AG08396 (cell line): Measurements from ENCODE around the gene BIRC2.

Experiments used
- DNase-seq: peaks from one replicate; pipeline ENCODE4 v3.0.0; 2012; ENCODE audit warnings: low spot score, mixed read lengths

BIRC2 gene

GRCh38 chr11:102375720-102376399 is 28.8 kb downstream of the BIRC2 start:
- DNase-seq: no peak

GRCh38 chr11:102377891-102378290 is 30.9 kb downstream of the BIRC2 start:
- DNase-seq: no peak

- no peak for DNase-seq
These were observed 31.8 kb downstream of the BIRC2 start for GRCh38 chr11:102378818-102379217.

- DNase-seq: no peak
These were observed 35.4 kb downstream of the BIRC2 start for GRCh38 chr11:102382384-102382783.

DNA sequence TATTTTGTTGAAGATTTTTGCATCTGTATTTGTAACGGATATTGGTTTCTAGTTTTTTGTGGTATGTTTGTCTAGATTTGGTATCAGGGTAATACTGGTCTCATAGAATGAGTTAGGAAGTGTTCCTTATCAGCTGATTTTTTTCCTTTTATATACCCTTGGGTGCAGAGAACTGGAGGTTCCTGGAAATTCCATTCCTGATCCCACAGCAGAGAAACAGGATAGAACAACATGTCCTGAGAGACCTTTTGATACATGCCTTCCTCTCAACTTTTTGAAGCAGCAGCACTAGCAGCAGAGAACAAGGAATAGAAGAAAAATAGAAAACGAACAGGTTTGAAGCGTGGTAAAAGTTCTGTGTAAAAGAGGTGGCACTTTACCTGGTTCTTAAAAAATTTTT is 36.8 kb downstream of the BIRC2 start:
- DNase-seq: no peak

- no peak for DNase-seq
These were observed 37.5 kb downstream of the BIRC2 start for GRCh38 chr11:102384419-102385079.

DNA sequence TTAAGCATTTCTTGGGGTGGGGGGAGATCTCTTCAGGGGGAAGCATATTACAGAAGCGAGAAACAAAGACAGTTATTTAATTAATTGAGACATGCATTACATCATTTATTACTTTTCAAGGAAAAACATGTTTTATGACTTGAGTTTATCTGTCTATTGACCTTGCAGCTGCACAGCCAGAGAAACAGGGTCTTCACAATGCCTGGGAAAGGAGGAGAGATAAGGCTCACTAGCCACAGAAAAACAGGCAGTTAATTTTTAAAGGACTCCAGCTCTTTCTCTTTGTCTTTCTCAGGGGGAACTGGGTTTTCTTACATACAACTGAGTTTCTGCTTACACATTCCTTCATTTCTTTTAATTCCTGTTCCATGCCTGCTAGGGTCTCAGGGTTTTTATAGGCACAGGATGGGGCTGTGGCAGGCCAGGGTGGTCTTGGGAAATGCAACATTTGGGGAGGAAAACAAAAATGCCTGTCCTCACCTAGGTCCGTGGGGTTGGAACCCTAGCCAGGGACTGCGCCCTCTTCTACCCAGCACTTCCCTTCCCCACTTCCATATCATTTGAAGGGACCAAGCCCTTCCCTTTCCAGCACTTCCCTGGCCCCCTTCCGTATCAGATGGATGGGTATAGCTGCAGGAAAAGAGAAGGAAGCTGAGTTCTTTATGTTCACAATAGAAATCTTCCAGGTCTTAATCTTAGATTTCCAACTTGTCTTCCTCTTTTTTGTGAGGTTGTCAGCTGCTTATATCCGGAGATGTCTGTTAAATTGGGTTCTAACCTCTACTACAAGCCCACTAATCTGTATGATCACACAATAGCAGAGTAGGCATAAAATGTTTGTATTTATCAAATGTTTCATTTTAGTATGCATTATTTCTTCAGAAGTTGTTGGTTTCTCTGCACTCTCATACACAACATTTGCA is 38.3 kb downstream of the BIRC2 start:
- DNase-seq: no peak

DNA sequence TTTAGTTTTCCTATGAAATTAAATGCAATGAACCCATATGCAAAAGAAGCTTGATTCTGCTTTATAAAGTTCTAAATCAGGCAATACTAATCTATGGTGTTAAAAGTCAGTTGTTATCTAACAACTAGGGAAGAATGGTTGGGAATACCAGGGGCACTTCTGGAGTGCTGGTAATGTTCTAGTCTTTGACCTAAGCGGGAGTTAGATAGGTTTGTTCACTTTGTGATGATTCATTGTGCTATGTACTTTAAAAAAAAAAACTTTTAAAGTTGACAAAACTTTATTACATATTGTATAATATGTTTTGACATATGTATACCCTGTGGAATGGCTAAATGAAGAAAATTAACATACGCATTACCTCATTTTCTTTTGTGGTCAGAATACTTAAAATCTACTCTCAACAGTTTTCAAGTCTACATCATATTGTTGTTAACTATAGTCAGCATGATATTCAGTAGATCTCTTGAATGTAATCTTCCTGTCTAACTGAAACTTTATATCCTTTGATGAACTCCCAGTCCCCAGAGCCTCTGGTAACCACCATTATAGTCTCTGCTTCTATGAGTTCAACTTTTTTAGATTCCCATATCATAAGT is 39.2 kb downstream of the BIRC2 start:
- no peak for DNase-seq

GRCh38 chr11:102387043-102387781 is 40.2 kb downstream of the BIRC2 start:
- no peak for DNase-seq

DNA sequence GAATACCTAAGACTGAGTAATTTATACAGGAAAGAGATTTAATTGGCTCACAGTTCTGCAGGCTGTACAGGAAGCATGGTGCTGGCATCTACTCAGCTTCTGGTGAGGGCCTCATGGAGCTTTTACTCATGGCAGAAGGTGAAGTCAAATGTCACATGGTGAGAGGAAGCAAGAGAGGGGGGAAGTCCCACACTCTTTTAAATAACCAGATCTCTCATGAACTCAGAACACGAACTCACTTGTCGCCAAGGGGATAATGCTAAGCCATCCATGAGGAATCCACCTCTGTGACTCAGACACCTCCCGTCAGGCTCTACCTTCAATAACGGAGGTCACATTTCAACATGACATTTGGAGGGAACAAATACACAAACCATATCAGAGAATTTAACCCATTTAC is 42.2 kb downstream of the BIRC2 start:
- no peak for DNase-seq

DNA sequence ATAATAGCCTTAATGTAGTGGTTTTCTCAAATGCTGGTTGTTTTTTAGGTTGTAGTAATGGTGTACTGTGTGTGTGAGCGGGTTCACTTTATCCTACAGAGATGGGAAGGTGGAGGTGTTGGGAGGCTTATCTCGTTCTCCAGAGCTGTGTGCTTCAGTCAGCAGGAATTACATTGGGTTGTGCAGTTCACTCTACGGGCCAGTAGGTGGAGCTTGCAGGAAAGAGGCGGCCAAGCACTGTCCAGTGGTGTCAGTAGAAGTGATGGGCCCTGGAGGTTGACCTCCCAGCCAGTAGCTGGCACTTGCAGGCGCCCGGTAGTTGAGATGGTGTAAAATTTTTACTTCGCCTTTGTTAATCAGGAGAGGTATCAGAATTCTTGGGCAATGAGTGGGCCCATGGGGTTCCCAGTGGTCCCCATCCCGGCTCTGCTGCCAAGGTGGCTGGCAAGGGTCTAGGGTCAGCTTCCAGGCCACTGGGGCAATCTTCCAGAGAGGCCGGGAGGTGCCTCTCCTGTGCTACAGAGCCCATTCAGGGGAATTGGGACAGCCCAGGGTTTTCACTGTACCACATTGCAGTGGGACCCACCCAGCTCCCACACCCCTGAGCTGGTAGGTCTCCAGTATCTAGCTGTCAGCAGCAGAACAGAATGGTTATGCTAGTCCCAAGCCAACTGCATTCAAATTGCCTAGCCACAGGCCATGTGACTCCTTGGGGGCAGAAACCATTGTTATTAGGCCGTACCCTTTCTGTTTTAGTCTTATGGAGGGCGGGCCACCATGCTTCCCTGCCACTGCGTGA is 43.9 kb downstream of the BIRC2 start:
- peak; percentile 71 for DNase-seq

DNA sequence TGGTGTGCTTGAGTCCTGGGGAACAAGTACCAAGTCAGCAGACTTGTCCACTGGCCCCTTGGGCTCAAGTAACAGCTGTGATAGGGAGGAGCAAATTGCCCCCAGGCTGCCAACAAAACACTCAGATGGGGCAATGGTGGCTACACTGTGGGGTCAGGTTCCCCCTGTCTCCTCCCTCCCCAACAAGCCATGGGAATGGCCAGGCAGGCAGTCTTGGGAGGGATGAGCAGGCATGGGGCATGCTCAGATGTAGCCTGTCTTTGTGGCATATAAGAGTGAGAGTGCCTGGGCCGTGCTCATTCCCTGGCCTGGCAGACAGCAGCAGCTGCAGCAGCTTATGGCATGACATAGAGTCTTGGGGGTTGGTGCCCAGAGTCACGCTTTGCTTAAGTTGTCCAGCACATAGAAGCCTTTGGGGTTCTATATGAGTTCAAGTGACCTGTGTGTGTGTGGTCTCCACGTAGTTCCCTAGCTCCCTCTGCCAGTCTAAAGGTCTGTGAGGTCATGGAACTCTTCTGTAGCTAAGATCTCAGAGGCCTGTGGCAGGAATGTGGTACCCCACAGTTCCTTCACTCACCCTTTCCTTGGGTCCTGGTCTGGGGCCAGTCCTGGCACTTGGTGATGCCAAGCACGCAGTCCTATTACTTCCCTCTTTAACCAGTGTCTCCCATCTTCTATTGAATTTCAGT is 44.7 kb downstream of the BIRC2 start:
- no peak for DNase-seq

DNA sequence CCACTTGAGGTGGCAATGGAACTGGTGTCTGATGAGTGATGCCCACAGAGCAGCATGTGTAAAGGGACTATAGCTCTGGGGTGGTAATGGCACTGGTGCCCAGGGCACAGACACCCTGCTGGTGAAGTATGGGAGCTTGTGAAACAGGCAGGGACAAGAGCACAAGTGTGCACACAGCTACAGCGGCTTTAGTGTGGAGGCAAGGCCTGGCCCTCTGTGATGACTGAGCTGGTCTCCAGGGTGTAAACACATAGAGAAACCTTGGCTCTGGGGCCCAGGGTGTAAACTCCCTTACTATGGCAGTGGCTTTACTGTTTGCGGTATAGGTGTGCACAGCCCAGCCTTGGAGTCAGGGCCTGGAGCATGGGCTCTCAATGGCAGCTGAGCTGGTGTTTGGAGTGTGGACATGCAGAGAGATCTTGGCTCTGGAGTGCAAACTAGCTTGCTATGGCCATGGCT is 46.3 kb downstream of the BIRC2 start:
- DNase-seq: no peak

- DNase-seq: no peak
These were observed 48.8 kb downstream of the BIRC2 start for GRCh38 chr11:102395720-102396393.

DNA sequence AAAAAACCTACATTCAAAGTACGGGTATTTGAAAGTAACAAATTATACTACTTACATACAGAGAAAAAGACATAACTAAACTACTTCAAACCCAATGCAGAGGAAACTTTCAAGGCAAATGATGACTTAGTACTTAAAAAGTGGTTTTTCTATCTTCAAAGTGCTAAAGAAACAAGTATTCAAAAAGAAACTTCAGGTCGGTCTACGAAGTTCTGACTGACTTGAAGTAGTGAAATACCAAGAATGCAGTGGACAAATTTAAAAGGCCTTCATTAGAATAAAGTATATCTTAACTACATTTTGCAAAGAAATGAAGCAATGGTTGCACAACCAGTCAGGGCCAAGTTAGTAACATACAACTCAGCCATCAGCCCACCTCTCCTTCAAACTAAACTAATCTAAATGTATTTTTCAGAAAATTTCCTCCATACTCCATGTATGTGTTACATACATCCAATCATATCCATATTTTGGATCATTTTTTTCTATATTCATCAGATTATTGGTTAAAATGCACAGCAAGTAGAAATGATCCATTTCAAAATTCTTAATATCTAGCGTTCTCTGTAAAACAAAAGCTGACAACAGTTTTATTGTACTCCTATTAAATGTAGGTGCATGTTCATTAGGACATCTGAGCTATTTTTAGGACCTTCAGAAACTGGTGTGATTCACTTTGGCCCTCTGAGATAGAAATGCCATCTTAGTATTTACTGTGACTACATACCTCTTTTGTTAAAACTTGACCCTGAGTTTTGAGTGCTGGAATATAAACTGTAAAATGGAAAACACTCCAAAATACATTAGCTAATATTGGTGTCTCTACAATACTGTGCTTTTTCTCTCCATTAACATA is 49.9 kb downstream of the BIRC2 start:
- DNase-seq: no peak

DNA sequence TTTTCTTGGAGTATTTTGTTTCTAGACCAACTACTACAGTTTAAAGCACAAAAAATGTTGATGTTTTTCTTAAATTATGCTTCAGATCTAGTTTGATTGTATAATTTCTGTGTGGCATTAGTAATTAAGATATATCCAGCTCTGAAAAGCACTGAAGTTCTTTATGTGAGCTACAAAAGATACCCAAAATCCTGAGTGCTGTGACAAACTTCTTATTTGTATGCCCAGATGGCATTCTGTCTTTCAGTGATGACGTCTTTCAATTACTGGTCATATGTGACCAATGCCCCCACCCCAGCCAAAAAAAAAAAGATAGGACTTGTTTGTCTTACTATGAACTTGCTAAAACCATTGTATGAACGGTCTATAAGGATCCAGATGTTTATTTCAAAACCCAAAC is 51.3 kb downstream of the BIRC2 start:
- DNase-seq: no peak

DNA sequence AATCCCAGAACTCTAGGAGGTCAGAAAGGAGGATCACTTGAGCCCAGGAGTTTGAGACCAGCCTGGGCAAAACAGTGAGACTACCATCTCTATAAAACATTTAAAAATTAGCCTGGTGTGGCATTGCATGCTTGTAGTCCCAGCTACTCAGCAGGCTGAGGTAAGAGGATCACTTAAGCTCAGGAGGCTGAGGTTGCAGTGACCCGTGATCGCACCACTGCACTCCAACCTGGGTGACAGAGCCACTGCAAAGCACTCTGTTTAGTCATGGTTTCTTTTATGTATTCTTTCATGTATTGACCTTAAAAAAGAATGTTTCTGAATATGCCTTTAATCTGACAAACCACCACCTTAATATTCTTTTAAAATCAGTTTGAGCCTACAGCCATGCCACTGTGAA is 52.2 kb downstream of the BIRC2 start:
- DNase-seq: no peak

DNA sequence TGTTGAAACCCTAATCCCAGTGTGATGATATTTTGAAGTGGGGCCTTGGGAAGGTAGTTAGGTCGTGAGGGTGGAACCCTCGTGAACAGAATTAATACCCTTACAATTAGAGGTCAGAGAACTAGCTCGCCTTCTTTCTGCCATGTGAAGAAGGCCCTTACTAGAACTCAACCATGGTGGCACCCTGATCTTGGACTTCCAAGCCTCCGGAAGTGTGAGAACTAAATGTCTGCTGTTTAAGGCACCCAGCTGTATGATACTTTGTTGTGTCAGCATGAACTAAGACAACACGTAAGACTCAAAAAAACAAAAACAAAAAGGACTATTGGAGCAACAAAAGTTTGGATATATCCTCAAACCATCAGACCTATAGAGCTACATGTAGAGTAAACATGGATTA is 53.6 kb downstream of the BIRC2 start:
- no peak for DNase-seq

- DNase-seq: no peak
These were observed 54.9 kb downstream of the BIRC2 start for GRCh38 chr11:102401905-102402304.
